HFFc6 (cell line): ENCODE data around the gene CRYGN. TPM values are rescaled to one million over a fixed set of nuclear protein-coding genes. Genes with fewer than 3 reads are reported as not detected.

Source experiments
- DNase-seq: peaks from one replicate; pipeline ENCODE4 v3.0.0-alpha.2; 2018
- H3K27ac Mint-ChIP-seq: 2 replicates; pipeline ENCODE4 v1.8.0; 2020; ENCODE audit warnings: mild to moderate bottlenecking, mixed read lengths
- H3K27me3 Mint-ChIP-seq: 2 replicates; pipeline ENCODE4 v1.8.0; 2021; ENCODE audit warnings: mild to moderate bottlenecking, moderate library complexity, mixed read lengths; ENCODE audit not compliant: insufficient read depth
- H3K36me3 Mint-ChIP-seq: 2 replicates; pipeline ENCODE4 v1.8.0; 2021; ENCODE audit warnings: low read depth, mixed read lengths
- H3K4me1 Mint-ChIP-seq: 2 replicates; pipeline ENCODE4 v1.8.0; 2020; ENCODE audit warnings: low read depth, mixed read lengths
- H3K4me3 Mint-ChIP-seq: 2 replicates; pipeline ENCODE4 v1.8.0; 2020; ENCODE audit warnings: mild to moderate bottlenecking, moderate library complexity, mixed read lengths
- H3K9me3 Mint-ChIP-seq: 2 replicates; pipeline ENCODE4 v1.8.0; 2020; ENCODE audit warnings: mild to moderate bottlenecking, mixed read lengths
- CTCF ChIP-seq: fragments of 200-600 bp; sonication (generic); IDR thresholded peaks from 2 replicates; pipeline ENCODE4 v1.5.0; 2021; ENCODE audit warnings: antibody characterized with exemption, mild to moderate bottlenecking
- total RNA-seq, 6 experiments: library from RNA; stranded (reverse); fragmentation: NEBNext Ultra II Directional; extraction: Animal tissue kit (Norgen Biotek cat#: 25700); gene quantifications; 2 replicates in 1 of 6; 3 replicates in 5 of 6; pipeline ENCODE4 v1.2.3, GENCODE V29; 2021

CRYGN gene
- total RNA-seq, 6 experiments from 2014 or later = not detected

GRCh38 chr7:151395036-151395367 lies 44.9 kb downstream of the CRYGN start:
- H3K4me3 Mint-ChIP-seq = no peak overlapping the region
- no peak overlapping the region for H3K27ac Mint-ChIP-seq
- DNase-seq = no peak
- H3K4me1 Mint-ChIP-seq = no peaks in the 10 kb centered on the region
- H3K27me3 Mint-ChIP-seq = peaks cover 29% of the 10 kb centered on the region
- H3K36me3 Mint-ChIP-seq = no peaks in the 10 kb centered on the region
- no peak for TF ChIP-seq CTCF
- no peaks in the 10 kb centered on the region; the same call in 1 of the 2 replicates for H3K9me3 Mint-ChIP-seq

- DNase-seq = no peak
- Mint-ChIP-seq H3K9me3 (no peaks in the 10 kb centered on the region; the same call in 1 of the 2 replicates), H3K27me3 (peaks cover 29% of the 10 kb centered on the region), H3K4me3 (no peak overlapping the region), H3K27ac (no peak overlapping the region), H3K4me1 (no peaks in the 10 kb centered on the region), H3K36me3 (no peaks in the 10 kb centered on the region)
- TF ChIP-seq CTCF = no peak
Observed at GRCh38 chr7:151394076-151395035, 45.6 kb downstream of the CRYGN start.

GRCh38 chr7:151393031-151393977 lies 46.6 kb downstream of the CRYGN start:
- no peak overlapping the region for H3K27ac Mint-ChIP-seq
- no peak for DNase-seq
- H3K4me1 Mint-ChIP-seq = no peaks in the 10 kb centered on the region
- no peaks in the 10 kb centered on the region for H3K36me3 Mint-ChIP-seq
- H3K4me3 Mint-ChIP-seq = no peak overlapping the region
- TF ChIP-seq CTCF = no peak
- H3K27me3 Mint-ChIP-seq = peaks cover 35% of the 10 kb centered on the region
- H3K9me3 Mint-ChIP-seq = no peaks in the 10 kb centered on the region; the same call in 1 of the 2 replicates

GRCh38 chr7:151392426-151392825 lies 47.5 kb downstream of the CRYGN start:
- Mint-ChIP-seq H3K36me3 (no peaks in the 10 kb centered on the region), H3K4me3 (no peak overlapping the region), H3K4me1 (no peaks in the 10 kb centered on the region), H3K27me3 (peaks cover 35% of the 10 kb centered on the region), H3K27ac (no peak overlapping the region), H3K9me3 (no peaks in the 10 kb centered on the region; the same call in 1 of the 2 replicates)
- TF ChIP-seq CTCF = no peak
- DNase-seq = no peak

GRCh38 chr7:151392002-151392401 lies 47.9 kb downstream of the CRYGN start:
- no peaks in the 10 kb centered on the region; the same call in 1 of the 2 replicates for H3K9me3 Mint-ChIP-seq
- TF ChIP-seq CTCF = no peak
- DNase-seq = no peak
- H3K4me3 Mint-ChIP-seq = no peak overlapping the region
- H3K4me1 Mint-ChIP-seq = no peaks in the 10 kb centered on the region
- H3K27ac Mint-ChIP-seq = no peak overlapping the region
- H3K36me3 Mint-ChIP-seq = no peaks in the 10 kb centered on the region
- peaks cover 35% of the 10 kb centered on the region for H3K27me3 Mint-ChIP-seq
